ENCODE results near the gene CD164. TPM values are rescaled to one million over a fixed set of nuclear protein-coding genes. Genes with fewer than 3 reads are reported as not detected.

CD164 gene
- total RNA-seq, 3 donors from 2014 or later: 337 to 845 (median 513) TPM

Other genes with a start within 250 kb of the CD164 start
- 1 to 10 TPM in 2 of 3 donors, under 1 TPM in 1; 0.67 to 5.5 (median 2.9) TPM for gene PPIL6, start 58.2 kb upstream of the CD164 start, total RNA-seq
- 10 to 100 TPM; 13.4 to 24.8 (median 22.7) TPM for gene SMPD2, start 58.3 kb upstream of the CD164 start, total RNA-seq
- gene MICAL1, start 73.3 kb upstream of the CD164 start, total RNA-seq: 10 to 100 TPM; 43.1 to 72.9 (median 57.8) TPM
- gene ZBTB24, start 100.8 kb upstream of the CD164 start, total RNA-seq: 1 to 10 TPM; 6.5 to 7.7 (median 6.9) TPM